ENCODE data around the gene VWCE. TPM values are rescaled to one million over a fixed set of nuclear protein-coding genes. Genes with fewer than 3 reads are reported as not detected.
A peak's percentile ranks its signal among the peaks of the same experiment; 100 is the strongest.

Gene VWCE
- total RNA-seq, 1 experiment from 2014 or later = 21.9 TPM

- 0 out of 2 replicates have a peak, but pooled peaks have one; percentile 35 for TF ChIP-seq JUN (CRISPR knock-in tag; IDR thresholded peaks at IDR 0.05)
- TF ChIP-seq, protein P1, sequence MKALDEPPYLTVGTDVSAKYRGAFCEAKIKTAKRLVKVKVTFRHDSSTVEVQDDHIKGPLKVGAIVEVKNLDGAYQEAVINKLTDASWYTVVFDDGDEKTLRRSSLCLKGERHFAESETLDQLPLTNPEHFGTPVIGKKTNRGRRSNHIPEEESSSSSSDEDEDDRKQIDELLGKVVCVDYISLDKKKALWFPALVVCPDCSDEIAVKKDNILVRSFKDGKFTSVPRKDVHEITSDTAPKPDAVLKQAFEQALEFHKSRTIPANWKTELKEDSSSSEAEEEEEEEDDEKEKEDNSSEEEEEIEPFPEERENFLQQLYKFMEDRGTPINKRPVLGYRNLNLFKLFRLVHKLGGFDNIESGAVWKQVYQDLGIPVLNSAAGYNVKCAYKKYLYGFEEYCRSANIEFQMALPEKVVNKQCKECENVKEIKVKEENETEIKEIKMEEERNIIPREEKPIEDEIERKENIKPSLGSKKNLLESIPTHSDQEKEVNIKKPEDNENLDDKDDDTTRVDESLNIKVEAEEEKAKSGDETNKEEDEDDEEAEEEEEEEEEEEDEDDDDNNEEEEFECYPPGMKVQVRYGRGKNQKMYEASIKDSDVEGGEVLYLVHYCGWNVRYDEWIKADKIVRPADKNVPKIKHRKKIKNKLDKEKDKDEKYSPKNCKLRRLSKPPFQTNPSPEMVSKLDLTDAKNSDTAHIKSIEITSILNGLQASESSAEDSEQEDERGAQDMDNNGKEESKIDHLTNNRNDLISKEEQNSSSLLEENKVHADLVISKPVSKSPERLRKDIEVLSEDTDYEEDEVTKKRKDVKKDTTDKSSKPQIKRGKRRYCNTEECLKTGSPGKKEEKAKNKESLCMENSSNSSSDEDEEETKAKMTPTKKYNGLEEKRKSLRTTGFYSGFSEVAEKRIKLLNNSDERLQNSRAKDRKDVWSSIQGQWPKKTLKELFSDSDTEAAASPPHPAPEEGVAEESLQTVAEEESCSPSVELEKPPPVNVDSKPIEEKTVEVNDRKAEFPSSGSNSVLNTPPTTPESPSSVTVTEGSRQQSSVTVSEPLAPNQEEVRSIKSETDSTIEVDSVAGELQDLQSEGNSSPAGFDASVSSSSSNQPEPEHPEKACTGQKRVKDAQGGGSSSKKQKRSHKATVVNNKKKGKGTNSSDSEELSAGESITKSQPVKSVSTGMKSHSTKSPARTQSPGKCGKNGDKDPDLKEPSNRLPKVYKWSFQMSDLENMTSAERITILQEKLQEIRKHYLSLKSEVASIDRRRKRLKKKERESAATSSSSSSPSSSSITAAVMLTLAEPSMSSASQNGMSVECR (CRISPR knock-in tag; IDR thresholded peaks at IDR 0.05; ENCODE audit: borderline replicate concordance) = 0 out of 2 replicates have a peak, but pooled peaks have one; percentile 22
- TF ChIP-seq ESRRA (CRISPR knock-in tag; IDR thresholded peaks at IDR 0.05; ENCODE audit: borderline replicate concordance) = no peak
- TF ChIP-seq CREB1 (CRISPR knock-in tag; IDR thresholded peaks at IDR 0.05) = no peak
- no peak for TF ChIP-seq ZNF263 (CRISPR knock-in tag; IDR thresholded peaks at IDR 0.05; ENCODE audit: low read depth)
- TF ChIP-seq, protein P2, sequence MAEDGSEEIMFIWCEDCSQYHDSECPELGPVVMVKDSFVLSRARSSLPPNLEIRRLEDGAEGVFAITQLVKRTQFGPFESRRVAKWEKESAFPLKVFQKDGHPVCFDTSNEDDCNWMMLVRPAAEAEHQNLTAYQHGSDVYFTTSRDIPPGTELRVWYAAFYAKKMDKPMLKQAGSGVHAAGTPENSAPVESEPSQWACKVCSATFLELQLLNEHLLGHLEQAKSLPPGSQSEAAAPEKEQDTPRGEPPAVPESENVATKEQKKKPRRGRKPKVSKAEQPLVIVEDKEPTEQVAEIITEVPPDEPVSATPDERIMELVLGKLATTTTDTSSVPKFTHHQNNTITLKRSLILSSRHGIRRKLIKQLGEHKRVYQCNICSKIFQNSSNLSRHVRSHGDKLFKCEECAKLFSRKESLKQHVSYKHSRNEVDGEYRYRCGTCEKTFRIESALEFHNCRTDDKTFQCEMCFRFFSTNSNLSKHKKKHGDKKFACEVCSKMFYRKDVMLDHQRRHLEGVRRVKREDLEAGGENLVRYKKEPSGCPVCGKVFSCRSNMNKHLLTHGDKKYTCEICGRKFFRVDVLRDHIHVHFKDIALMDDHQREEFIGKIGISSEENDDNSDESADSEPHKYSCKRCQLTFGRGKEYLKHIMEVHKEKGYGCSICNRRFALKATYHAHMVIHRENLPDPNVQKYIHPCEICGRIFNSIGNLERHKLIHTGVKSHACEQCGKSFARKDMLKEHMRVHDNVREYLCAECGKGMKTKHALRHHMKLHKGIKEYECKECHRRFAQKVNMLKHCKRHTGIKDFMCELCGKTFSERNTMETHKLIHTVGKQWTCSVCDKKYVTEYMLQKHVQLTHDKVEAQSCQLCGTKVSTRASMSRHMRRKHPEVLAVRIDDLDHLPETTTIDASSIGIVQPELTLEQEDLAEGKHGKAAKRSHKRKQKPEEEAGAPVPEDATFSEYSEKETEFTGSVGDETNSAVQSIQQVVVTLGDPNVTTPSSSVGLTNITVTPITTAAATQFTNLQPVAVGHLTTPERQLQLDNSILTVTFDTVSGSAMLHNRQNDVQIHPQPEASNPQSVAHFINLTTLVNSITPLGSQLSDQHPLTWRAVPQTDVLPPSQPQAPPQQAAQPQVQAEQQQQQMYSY (CRISPR knock-in tag; IDR thresholded peaks at IDR 0.05) = no peak
- no peak for TF ChIP-seq ZSCAN18 (CRISPR knock-in tag; IDR thresholded peaks at IDR 0.05)
- TF ChIP-seq GABPB1 (CRISPR knock-in tag; IDR thresholded peaks at IDR 0.05) = peak; percentile 7; the same call in 1 of the 2 replicates
- no peak for TF ChIP-seq ETV6 (CRISPR knock-in tag; IDR thresholded peaks at IDR 0.05)
- TF ChIP-seq RELA (CRISPR knock-in tag; IDR thresholded peaks at IDR 0.05; ENCODE audit: borderline replicate concordance) = 0 out of 2 replicates have a peak, but pooled peaks have one; percentile 10
- peak; percentile 52; the same call in 1 of the 2 replicates for TF ChIP-seq USF1 (CRISPR knock-in tag; IDR thresholded peaks at IDR 0.05)
- TF ChIP-seq, protein P3, sequence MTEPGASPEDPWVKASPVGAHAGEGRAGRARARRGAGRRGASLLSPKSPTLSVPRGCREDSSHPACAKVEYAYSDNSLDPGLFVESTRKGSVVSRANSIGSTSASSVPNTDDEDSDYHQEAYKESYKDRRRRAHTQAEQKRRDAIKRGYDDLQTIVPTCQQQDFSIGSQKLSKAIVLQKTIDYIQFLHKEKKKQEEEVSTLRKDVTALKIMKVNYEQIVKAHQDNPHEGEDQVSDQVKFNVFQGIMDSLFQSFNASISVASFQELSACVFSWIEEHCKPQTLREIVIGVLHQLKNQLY (CRISPR knock-in tag; IDR thresholded peaks at IDR 0.05) = no peak
- no peak for TF ChIP-seq JAZF1 (CRISPR knock-in tag; IDR thresholded peaks at IDR 0.05)
- TF ChIP-seq ATF2 (CRISPR knock-in tag; IDR thresholded peaks at IDR 0.05; ENCODE audit: borderline replicate concordance, low read depth) = no peak
- TF ChIP-seq, protein P4, sequence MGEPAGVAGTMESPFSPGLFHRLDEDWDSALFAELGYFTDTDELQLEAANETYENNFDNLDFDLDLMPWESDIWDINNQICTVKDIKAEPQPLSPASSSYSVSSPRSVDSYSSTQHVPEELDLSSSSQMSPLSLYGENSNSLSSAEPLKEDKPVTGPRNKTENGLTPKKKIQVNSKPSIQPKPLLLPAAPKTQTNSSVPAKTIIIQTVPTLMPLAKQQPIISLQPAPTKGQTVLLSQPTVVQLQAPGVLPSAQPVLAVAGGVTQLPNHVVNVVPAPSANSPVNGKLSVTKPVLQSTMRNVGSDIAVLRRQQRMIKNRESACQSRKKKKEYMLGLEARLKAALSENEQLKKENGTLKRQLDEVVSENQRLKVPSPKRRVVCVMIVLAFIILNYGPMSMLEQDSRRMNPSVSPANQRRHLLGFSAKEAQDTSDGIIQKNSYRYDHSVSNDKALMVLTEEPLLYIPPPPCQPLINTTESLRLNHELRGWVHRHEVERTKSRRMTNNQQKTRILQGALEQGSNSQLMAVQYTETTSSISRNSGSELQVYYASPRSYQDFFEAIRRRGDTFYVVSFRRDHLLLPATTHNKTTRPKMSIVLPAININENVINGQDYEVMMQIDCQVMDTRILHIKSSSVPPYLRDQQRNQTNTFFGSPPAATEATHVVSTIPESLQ (CRISPR knock-in tag; IDR thresholded peaks at IDR 0.05) = no peak
- TF ChIP-seq KAT7 (CRISPR knock-in tag; IDR thresholded peaks at IDR 0.05; ENCODE audit: borderline replicate concordance) = 0 out of 2 replicates have a peak, but pooled peaks have one; percentile 71
- TF ChIP-seq, protein P5, sequence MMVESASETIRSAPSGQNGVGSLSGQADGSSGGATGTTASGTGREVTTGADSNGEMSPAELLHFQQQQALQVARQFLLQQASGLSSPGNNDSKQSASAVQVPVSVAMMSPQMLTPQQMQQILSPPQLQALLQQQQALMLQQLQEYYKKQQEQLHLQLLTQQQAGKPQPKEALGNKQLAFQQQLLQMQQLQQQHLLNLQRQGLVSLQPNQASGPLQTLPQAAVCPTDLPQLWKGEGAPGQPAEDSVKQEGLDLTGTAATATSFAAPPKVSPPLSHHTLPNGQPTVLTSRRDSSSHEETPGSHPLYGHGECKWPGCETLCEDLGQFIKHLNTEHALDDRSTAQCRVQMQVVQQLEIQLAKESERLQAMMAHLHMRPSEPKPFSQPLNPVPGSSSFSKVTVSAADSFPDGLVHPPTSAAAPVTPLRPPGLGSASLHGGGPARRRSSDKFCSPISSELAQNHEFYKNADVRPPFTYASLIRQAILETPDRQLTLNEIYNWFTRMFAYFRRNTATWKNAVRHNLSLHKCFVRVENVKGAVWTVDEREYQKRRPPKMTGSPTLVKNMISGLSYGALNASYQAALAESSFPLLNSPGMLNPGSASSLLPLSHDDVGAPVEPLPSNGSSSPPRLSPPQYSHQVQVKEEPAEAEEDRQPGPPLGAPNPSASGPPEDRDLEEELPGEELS (CRISPR knock-in tag; IDR thresholded peaks at IDR 0.05) = no peak
- TF ChIP-seq NFATC4 (CRISPR knock-in tag; IDR thresholded peaks at IDR 0.05) = no peak
- no peak for TF ChIP-seq E2F5 (CRISPR knock-in tag; IDR thresholded peaks at IDR 0.05)
Observed at GRCh38 chr11:61294717-61295595, at the start of gene VWCE (continued).

Measured in WTC11 (cell line).